GM20431 (cell line): ENCODE measurements around the gene IPPK.

Source experiments
- in situ Hi-C: fragments of 300-500 bp; cut with MseI, MboI; formaldehyde crosslinking; loops from one replicate; pipeline ENCODE4 v1.15.0; 2020; ENCODE audit warnings: low sequenced_read_pairs; ENCODE audit not compliant: unreplicated experiment

The IPPK gene

GRCh38 chr9:92658176-92658575, 11.8 kb downstream of the IPPK start:
- in situ Hi-C loops: no loop called here

- in situ Hi-C loops: no loop called here
These were observed 12.4 kb downstream of the IPPK start for GRCh38 chr9:92657296-92658094.

- in situ Hi-C loops: no loop called here
These were observed 13.4 kb downstream of the IPPK start for GRCh38 chr9:92656537-92656925.

- in situ Hi-C loops: no loop called here
These were observed 13.9 kb downstream of the IPPK start for GRCh38 chr9:92655896-92656536.

GRCh38 chr9:92655366-92655765, 14.6 kb downstream of the IPPK start:
- in situ Hi-C loops: no loop called here

- in situ Hi-C loops: no loop called here
These were observed 15.2 kb downstream of the IPPK start for GRCh38 chr9:92654481-92655301.

GRCh38 chr9:92652461-92652860, 17.5 kb downstream of the IPPK start:
- in situ Hi-C loops: no loop called here

GRCh38 chr9:92650839-92651621, 18.9 kb downstream of the IPPK start:
- in situ Hi-C loops: no loop called here

GRCh38 chr9:92650296-92650695, 19.6 kb downstream of the IPPK start:
- in situ Hi-C loops: no loop called here

- in situ Hi-C loops: loop anchor here (25.0 kb wide), 1 partner anchor 312 kb away; the partner anchor contains the start of genes CENPP and NOL8
These were observed 20.9 kb downstream of the IPPK start for GRCh38 chr9:92649007-92649406.

- in situ Hi-C loops: loop anchor here (25.0 kb wide), 1 partner anchor 311 kb away; the partner anchor contains the start of genes CENPP and NOL8
These were observed 21.4 kb downstream of the IPPK start for GRCh38 chr9:92648474-92648971.

- in situ Hi-C loops: loop anchor here (25.0 kb wide), 1 partner anchor 311 kb away; the partner anchor contains the start of genes CENPP and NOL8
These were observed 22.1 kb downstream of the IPPK start for GRCh38 chr9:92647671-92648473.

GRCh38 chr9:92645041-92645440, 24.9 kb downstream of the IPPK start:
- in situ Hi-C loops: loop anchor here (25.0 kb wide), 1 partner anchor 308 kb away; the partner anchor contains the start of genes CENPP and NOL8

GRCh38 chr9:92644278-92644677, 25.7 kb downstream of the IPPK start:
- in situ Hi-C loops: loop anchor here (25.0 kb wide), 1 partner anchor 307 kb away; the partner anchor contains the start of genes CENPP and NOL8

- in situ Hi-C loops: loop anchor here (25.0 kb wide), 1 partner anchor 305 kb away; the partner anchor contains the start of genes CENPP and NOL8
These were observed 27.4 kb downstream of the IPPK start for GRCh38 chr9:92642564-92642963.

GRCh38 chr9:92642041-92642451, 27.9 kb downstream of the IPPK start:
- in situ Hi-C loops: loop anchor here (25.0 kb wide), 1 partner anchor 305 kb away; the partner anchor contains the start of genes CENPP and NOL8

- in situ Hi-C loops: loop anchor here (25.0 kb wide), 1 partner anchor 304 kb away; the partner anchor contains the start of genes CENPP and NOL8
These were observed 28.7 kb downstream of the IPPK start for GRCh38 chr9:92641092-92641809.
